Sigmoid colon (tissue), 7 donors: ENCODE results near the gene FGFR2. TPM values are rescaled to one million over a fixed set of nuclear protein-coding genes. Genes with fewer than 3 reads are reported as not detected.

Experiments
- DNase-seq: peaks from one replicate; pipeline ENCODE4 v3.0.0-alpha.2; 2019
- H3K27ac ChIP-seq, 4 donors: fragments of 200-600 bp; sonication (generic); one replicate each; pipeline ENCODE4 v1.5.1; 2016 to 2019; ENCODE audit warnings: mild to moderate bottlenecking in 1 of 4
- H3K27me3 ChIP-seq, 3 donors: fragments of 200-600 bp; sonication (generic); one replicate each; pipeline ENCODE4 v1.5.1; 2019; ENCODE audit warnings: mild to moderate bottlenecking in 1 of 3
- H3K36me3 ChIP-seq, 4 donors: fragments of 200-600 bp; sonication (generic); one replicate each; pipeline ENCODE4 v1.5.1; 2016 to 2019
- H3K4me1 ChIP-seq, 4 donors: fragments of 200-600 bp; sonication (generic); one replicate each; pipeline ENCODE4 v1.5.1; 2017 to 2019
- H3K4me3 ChIP-seq, 4 donors: fragments of 200-600 bp; sonication (generic); one replicate each; pipeline ENCODE4 v1.5.1; 2017 to 2019; ENCODE audit warnings: mild to moderate bottlenecking in 2 of 4, moderate library complexity in 1 of 4
- H3K9me3 ChIP-seq, 4 donors: fragments of 200-600 bp in 3 of 4; sonication (generic) in 3 of 4; one replicate each; pipeline versions ENCODE4 v1.5.1 to v1.6.1; 2013 to 2019
- EP300 ChIP-seq, 4 donors: sonication (generic); formaldehyde crosslinking; IDR thresholded peaks; one replicate each; pipeline ENCODE4 v1.6.1; 2017; ENCODE audit warnings: antibody characterized with exemption in 4 of 4
- POLR2A ChIP-seq, 2 donors: fragments of 450-650 bp; IDR thresholded peaks; one replicate each; pipeline ENCODE4 v1.6.1; 2016; ENCODE audit warnings: antibody characterized with exemption in 2 of 2, mild to moderate bottlenecking in 2 of 2, moderate library complexity in 2 of 2
- POLR2AphosphoS5 ChIP-seq, 4 donors: sonication (generic); formaldehyde crosslinking; IDR thresholded peaks; one replicate each; pipeline ENCODE4 v1.6.1; 2017; ENCODE audit warnings: antibody characterized with exemption in 4 of 4
- WGBS, 2 donors: extraction: QIAGEN DNeasy Blood & Tissue Kit; methylation state at CpG; one replicate each; pipeline ENCODE4 v1.1.7; 2013; 5-methylcytosine and 5-hydroxymethylcytosine counted together
- intact Hi-C: fragments of 100-400 bp; cut with DNase I; formaldehyde crosslinking; loops from one replicate; pipeline ENCODE4 v1.15.1; 2023
- polyA plus RNA-seq, 3 donors: library from polyadenylated mRNA; stranded (reverse); fragments of 200-250 nt; gene quantifications; one replicate each; pipeline ENCODE4 v1.2.3, GENCODE V29; 2013
- total RNA-seq, 4 donors: library from RNA; depleted of rRNA; stranded (reverse); fragments of >200 nt; gene quantifications; one replicate each; pipeline ENCODE4 v1.1.0, GENCODE V29; 2016
- TF ChIP-seq, protein P1 (sequence below), 4 experiments: fragments of 450-650 bp in 3 of 4; fragments of 200-600 bp in 1 of 4; IDR thresholded peaks; one replicate each; pipeline ENCODE4 v1.5.1; 2016 to 2019; ENCODE audit warnings: antibody characterized with exemption in 4 of 4, mild to moderate bottlenecking in 3 of 4, moderate library complexity in 2 of 4
- donor health status: healthy with polysubstance abuse.
- donor health status: Bipolar disorder and iron deficiency.
- donor health status: healthy.

The FGFR2 gene
- total and polyA plus RNA-seq, 7 donors, result 5.1 to 143 (median 71.5) TPM

DNA sequence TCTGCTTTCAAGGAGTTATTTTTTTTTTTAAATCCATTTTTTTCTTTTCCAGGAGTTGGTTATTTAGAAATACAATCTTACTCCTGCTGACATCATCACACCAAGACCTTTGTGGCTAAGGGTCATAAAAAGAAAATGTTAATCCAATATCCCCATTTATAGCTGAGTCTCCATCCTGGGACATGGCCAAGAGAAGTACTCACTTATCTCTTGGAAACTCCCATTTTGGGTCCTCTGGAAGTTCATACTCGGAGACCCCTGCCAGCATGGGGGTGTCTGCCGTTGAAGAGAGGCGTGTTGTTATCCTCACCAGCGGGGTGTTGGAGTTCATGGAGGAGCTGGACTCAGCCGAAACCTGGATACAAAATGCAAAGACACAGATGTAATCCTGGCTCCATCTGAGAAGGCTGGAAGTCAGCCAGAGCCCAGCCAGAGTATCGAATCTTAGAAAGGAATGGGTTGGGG is 94.6 kb downstream of the FGFR2 start:
- WGBS, 2 donors, result 82 to 88% methylated on average over 6 of the region's 6 CpGs
- H3K27me3 ChIP-seq, result no peaks in the 10 kb centered on the region
- H3K9me3 ChIP-seq, result no peaks in the 10 kb centered on the region
- H3K4me1 ChIP-seq, result peaks cover 0 to 12% (median 3%) of the 10 kb centered on the region in 4 donors
- H3K4me3 ChIP-seq, result no peak overlapping the region
- intact Hi-C loops, result no loop called here
- no peak overlapping the region for H3K27ac ChIP-seq
- peaks cover 0 to 53% (median 4%) of the 10 kb centered on the region in 4 donors for H3K36me3 ChIP-seq
- DNase-seq, result no peak
- no peak for TF ChIP-seq EP300 (IDR thresholded peaks at IDR 0.05)
- TF ChIP-seq, protein P1, sequence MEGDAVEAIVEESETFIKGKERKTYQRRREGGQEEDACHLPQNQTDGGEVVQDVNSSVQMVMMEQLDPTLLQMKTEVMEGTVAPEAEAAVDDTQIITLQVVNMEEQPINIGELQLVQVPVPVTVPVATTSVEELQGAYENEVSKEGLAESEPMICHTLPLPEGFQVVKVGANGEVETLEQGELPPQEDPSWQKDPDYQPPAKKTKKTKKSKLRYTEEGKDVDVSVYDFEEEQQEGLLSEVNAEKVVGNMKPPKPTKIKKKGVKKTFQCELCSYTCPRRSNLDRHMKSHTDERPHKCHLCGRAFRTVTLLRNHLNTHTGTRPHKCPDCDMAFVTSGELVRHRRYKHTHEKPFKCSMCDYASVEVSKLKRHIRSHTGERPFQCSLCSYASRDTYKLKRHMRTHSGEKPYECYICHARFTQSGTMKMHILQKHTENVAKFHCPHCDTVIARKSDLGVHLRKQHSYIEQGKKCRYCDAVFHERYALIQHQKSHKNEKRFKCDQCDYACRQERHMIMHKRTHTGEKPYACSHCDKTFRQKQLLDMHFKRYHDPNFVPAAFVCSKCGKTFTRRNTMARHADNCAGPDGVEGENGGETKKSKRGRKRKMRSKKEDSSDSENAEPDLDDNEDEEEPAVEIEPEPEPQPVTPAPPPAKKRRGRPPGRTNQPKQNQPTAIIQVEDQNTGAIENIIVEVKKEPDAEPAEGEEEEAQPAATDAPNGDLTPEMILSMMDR (IDR thresholded peaks at IDR 0.05), result no peak
- no peak for TF ChIP-seq POLR2A (IDR thresholded peaks at IDR 0.05)
- no peak for TF ChIP-seq POLR2AphosphoS5 (IDR thresholded peaks at IDR 0.05)

DNA sequence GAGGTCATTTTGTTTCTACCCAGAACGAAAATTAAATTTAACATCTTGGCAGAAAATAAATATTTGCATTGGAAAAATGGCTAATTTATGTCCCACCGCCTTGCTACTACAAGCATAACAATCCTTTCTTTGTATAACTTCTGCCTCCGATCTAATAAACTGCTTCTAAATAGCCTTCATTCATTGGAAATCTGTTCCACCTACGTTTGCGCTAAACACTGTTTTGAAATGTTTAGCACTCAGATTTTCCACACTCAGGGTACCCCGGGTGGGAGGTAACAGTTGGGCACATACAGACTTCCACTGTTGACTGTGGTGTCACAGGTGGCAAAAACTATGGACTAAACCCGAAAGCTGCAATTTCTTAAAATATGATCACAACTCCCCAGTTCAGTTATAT is 96.4 kb downstream of the FGFR2 start:
- intact Hi-C loops, result no loop called here
- 79 to 81% methylated on average over 7 of the region's 7 CpGs for WGBS, 2 donors
- Histone ChIP-seq H3K4me1 (peaks cover 0 to 27% (median 4%) of the 10 kb centered on the region in 4 donors), H3K9me3 (no peaks in the 10 kb centered on the region), H3K27me3 (no peaks in the 10 kb centered on the region), H3K36me3 (peaks cover 0 to 59% (median 4%) of the 10 kb centered on the region in 4 donors), H3K27ac (no peak overlapping the region), H3K4me3 (no peak overlapping the region)
- no peak for DNase-seq
- no peak for TF ChIP-seq POLR2AphosphoS5 (IDR thresholded peaks at IDR 0.05)
- TF ChIP-seq, protein P1 (IDR thresholded peaks at IDR 0.05), result no peak
- TF ChIP-seq POLR2A (IDR thresholded peaks at IDR 0.05), result no peak
- no peak for TF ChIP-seq EP300 (IDR thresholded peaks at IDR 0.05)

DNA sequence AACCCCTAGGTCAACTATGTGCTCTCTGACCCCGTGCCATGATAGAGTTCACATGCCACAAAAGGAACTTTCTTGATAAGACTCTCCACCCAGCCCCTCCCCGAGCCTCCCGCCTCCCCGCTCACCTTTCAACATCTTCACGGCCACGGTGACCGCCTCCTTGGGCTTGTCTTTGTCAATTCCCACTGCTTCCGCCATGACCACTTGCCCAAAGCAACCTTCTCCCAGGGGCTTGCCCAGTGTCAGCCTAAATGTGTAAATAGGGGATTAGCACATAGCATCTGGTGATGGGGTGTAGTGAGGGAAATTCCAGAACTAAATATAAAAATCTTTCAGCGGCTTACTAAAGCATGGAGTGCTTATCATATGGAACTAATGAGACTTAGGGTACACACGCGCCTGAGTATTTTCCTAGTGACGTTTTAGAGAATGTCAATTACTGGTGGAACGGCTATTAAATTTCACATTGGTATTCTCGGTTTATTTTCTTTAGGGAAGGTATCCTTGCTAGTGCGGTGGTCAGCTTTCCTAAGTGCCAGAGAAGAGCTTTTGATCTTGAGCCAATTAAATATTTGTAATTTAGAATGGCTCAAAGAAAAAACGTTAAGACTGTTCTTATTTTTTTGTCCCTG is 97.4 kb downstream of the FGFR2 start:
- H3K27ac ChIP-seq, result peak overlapping the region in 1 of 4 donors; percentile 30
- peaks cover 0 to 68% (median 4%) of the 10 kb centered on the region in 4 donors for H3K36me3 ChIP-seq
- DNase-seq, result no peak
- TF ChIP-seq POLR2A (IDR thresholded peaks at IDR 0.05), result no peak
- no peak for TF ChIP-seq POLR2AphosphoS5 (IDR thresholded peaks at IDR 0.05)
- TF ChIP-seq EP300 (IDR thresholded peaks at IDR 0.05), result no peak
- TF ChIP-seq, protein P1 (IDR thresholded peaks at IDR 0.05), result no peak
- no peak overlapping the region for H3K4me3 ChIP-seq
- no peaks in the 10 kb centered on the region for H3K9me3 ChIP-seq
- 84 to 94% methylated on average over 16 of the region's 16 CpGs for WGBS, 2 donors
- no peaks in the 10 kb centered on the region for H3K27me3 ChIP-seq
- H3K4me1 ChIP-seq, result peaks cover 0 to 27% (median 4%) of the 10 kb centered on the region in 4 donors
- intact Hi-C loops, result no loop called here

DNA sequence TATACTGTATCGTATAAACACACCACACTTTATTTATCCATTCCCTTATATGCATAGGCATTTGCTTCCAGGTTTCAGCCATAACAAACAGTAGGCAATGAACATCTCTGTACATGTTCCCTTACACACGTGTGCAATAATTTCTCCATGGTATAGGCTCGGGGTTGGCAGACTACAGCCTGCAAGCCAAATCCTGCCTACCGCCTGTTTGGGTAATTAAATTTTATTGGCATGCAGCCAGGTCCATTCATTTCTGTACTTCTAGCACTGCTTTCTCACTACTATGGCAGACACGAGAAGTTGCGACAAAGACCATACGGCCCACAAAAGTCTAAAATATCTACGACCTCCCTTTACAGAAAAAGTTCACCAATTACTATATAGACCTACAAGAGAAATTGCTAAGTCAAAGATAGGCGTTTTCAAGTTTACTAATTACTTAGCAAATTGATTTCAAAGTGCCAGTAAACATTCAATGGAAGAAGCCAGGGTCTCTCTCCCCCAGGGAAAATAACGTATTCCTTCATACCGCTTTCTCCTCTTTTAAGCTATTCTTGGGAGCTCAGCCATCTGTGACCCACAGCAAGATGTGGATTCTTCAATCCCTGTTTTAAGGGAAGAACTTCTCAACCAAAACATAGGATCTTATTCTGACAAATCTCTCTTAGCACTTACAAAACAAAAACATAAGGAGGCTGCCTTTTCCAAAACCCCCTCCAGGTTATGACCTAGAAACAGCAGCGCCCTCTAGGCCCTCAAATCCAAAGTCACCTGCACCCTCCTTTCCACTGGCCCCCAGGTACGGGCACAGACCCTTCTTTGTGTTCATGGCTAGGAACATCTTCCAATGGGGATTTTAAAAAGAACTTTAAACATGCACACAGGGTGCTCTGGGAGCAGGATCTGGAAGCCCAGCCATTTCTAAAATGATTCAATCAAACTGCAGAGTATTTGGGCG is 100.5 kb downstream of the FGFR2 start:
- peaks cover 0 to 20% (median 1%) of the 10 kb centered on the region in 4 donors for H3K4me1 ChIP-seq
- intact Hi-C loops, result loop anchor here (10.0 kb wide), 1 partner anchor 97 kb away; the partner anchor contains the start of gene FGFR2
- no peaks in the 10 kb centered on the region for H3K27me3 ChIP-seq
- peak overlapping the region in 2 of 4 donors; percentile 17 to 35 for H3K27ac ChIP-seq
- H3K9me3 ChIP-seq, result no peaks in the 10 kb centered on the region
- no peak overlapping the region for H3K4me3 ChIP-seq
- 49 to 72% methylated on average over 14 of the region's 14 CpGs for WGBS, 2 donors
- TF ChIP-seq EP300 (IDR thresholded peaks at IDR 0.05) (no peak), POLR2AphosphoS5 (IDR thresholded peaks at IDR 0.05) (no peak)
- peaks cover 0 to 62% (median 5%) of the 10 kb centered on the region in 4 donors for H3K36me3 ChIP-seq
- no peak for DNase-seq

DNA sequence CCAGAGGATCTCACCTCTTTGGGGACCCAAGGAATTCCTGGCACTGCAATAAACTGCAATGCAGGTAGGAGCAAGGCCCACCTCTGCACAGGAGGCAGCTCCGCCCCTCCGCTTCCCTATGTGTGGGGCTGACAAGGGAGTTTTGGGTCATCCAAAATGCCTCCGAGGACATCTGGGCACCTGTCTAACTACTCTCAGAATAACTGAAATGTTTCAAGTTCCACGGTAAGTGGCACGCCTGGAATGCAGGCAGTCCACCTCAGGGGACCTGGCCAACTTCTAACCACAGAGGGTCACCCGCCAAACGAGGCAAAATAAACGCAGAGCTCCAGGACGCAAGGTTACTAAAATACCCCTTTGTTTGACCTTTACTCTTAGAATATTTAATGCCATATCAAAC is 102.5 kb downstream of the FGFR2 start:
- TF ChIP-seq, protein P1 (IDR thresholded peaks at IDR 0.05), result no peak
- TF ChIP-seq POLR2A (IDR thresholded peaks at IDR 0.05) (no peak), POLR2AphosphoS5 (IDR thresholded peaks at IDR 0.05) (no peak), EP300 (IDR thresholded peaks at IDR 0.05) (no peak)
- H3K27ac ChIP-seq, result no peak overlapping the region
- no peak for DNase-seq
- H3K4me1 ChIP-seq, result peaks cover 0 to 24% (median 10%) of the 10 kb centered on the region in 4 donors
- no peaks in the 10 kb centered on the region for H3K9me3 ChIP-seq
- peaks cover 0 to 50% (median 2%) of the 10 kb centered on the region in 4 donors for H3K36me3 ChIP-seq
- intact Hi-C loops, result loop anchor here (10.0 kb wide), 1 partner anchor 99 kb away; the partner anchor contains the start of gene FGFR2
- no peaks in the 10 kb centered on the region for H3K27me3 ChIP-seq
- 87 to 92% methylated on average over 9 of the region's 9 CpGs for WGBS, 2 donors
- H3K4me3 ChIP-seq, result no peak overlapping the region
